Calu3 (cell line): ENCODE measurements around the gene DPP3. TPM values are rescaled to one million over a fixed set of nuclear protein-coding genes. Genes with fewer than 3 reads are reported as not detected.

ENCODE experiments used
- BruUV-seq: library from RNA; stranded (reverse); fragments of 400-500 nt; replicated peaks from 2 replicates; lab custom pipeline; 2021; lab: Mats Ljungman, UMichigan
- CTCF ChIA-PET: fragments of 300-600 bp; sonication (Branson Sonifier 250); formaldehyde crosslinking; loops from one replicate; lab custom pipeline; 2022; ENCODE audit warnings: antibody characterized with exemption; lab: Charles Lee
- DNase-seq: peaks from one replicate; pipeline ENCODE4 v3.0.0; 2022
- H3K27ac Mint-ChIP-seq: one replicate; pipeline ENCODE4 v1.8.0; 2022; ENCODE audit warnings: mixed read lengths; ENCODE audit not compliant: unreplicated experiment
- H3K27me3 Mint-ChIP-seq: one replicate; pipeline ENCODE4 v1.8.0; 2022; ENCODE audit warnings: mixed read lengths; ENCODE audit not compliant: unreplicated experiment
- H3K36me3 Mint-ChIP-seq: one replicate; pipeline ENCODE4 v1.8.0; 2022; ENCODE audit warnings: mild to moderate bottlenecking, moderate library complexity, mixed read lengths; ENCODE audit not compliant: insufficient read depth, unreplicated experiment
- H3K4me1 Mint-ChIP-seq: one replicate; pipeline ENCODE4 v1.8.0; 2022; ENCODE audit warnings: mild to moderate bottlenecking, low read depth, mixed read lengths; ENCODE audit not compliant: unreplicated experiment
- H3K4me3 Mint-ChIP-seq: one replicate; pipeline ENCODE4 v1.8.0; 2022; ENCODE audit warnings: mild to moderate bottlenecking, low read depth, moderate library complexity, mixed read lengths; ENCODE audit not compliant: unreplicated experiment
- H3K9me3 Mint-ChIP-seq: one replicate; pipeline ENCODE4 v1.8.0; 2022; ENCODE audit warnings: low read depth, mixed read lengths; ENCODE audit not compliant: unreplicated experiment
- intact Hi-C: fragments of 100-400 bp; cut with micrococcal nuclease; formaldehyde crosslinking; loops from one replicate; pipeline ENCODE4 v1.10.0; 2022; ENCODE audit not compliant: unreplicated experiment
- total RNA-seq: library from RNA; stranded (reverse); gene quantifications from 2 replicates; pipeline ENCODE4 v1.2.3, GENCODE V29; 2022
- TF ChIP-seq, protein P1 (sequence below): fragments of 200-600 bp; IDR thresholded peaks from one replicate; pipeline ENCODE4 v1.8.0; 2022; ENCODE audit warnings: antibody characterized with exemption; ENCODE audit not compliant: unreplicated experiment

The DPP3 gene
- total RNA-seq, 1 experiment from 2014 or later, result 57.4 TPM

DNA sequence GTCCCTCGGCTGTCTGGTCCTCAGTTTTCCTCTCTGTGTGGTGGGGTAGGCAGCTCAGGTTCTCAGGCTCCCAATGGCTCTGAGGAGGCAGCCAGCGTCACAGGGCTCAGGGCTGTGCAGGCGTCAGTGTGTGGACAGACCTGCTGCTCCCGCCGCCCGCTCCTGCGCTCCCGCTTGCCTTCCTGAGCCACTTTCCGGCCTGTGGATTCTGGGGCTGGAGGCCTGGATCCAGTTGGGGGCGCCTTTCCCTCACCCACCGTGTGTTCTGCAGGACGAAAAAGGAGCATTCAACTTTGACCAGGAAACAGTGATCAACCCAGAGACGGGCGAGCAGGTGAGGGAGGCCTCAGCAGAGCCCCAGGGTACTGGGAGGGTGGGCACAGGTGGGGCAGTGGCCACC lies 14.7 kb downstream of the DPP3 start:
- no TSS peak for BruUV-seq
- TF ChIP-seq, protein P1, sequence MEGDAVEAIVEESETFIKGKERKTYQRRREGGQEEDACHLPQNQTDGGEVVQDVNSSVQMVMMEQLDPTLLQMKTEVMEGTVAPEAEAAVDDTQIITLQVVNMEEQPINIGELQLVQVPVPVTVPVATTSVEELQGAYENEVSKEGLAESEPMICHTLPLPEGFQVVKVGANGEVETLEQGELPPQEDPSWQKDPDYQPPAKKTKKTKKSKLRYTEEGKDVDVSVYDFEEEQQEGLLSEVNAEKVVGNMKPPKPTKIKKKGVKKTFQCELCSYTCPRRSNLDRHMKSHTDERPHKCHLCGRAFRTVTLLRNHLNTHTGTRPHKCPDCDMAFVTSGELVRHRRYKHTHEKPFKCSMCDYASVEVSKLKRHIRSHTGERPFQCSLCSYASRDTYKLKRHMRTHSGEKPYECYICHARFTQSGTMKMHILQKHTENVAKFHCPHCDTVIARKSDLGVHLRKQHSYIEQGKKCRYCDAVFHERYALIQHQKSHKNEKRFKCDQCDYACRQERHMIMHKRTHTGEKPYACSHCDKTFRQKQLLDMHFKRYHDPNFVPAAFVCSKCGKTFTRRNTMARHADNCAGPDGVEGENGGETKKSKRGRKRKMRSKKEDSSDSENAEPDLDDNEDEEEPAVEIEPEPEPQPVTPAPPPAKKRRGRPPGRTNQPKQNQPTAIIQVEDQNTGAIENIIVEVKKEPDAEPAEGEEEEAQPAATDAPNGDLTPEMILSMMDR, result no peak
- Mint-ChIP-seq H3K4me3 (no peak overlapping the region), H3K27ac (no peak overlapping the region), H3K9me3 (no peaks in the 10 kb centered on the region), H3K36me3 (peaks cover 35% of the 10 kb centered on the region), H3K4me1 (no peaks in the 10 kb centered on the region), H3K27me3 (no peaks in the 10 kb centered on the region)
- intact Hi-C loops, result no loop called here
- DNase-seq, result no peak
- CTCF ChIA-PET, result interaction anchor here (0.6 kb wide), 2 partner anchors 21 to 703 kb away, joined by 3 read pairs; no protein-coding TSS in a partner anchor

DNA sequence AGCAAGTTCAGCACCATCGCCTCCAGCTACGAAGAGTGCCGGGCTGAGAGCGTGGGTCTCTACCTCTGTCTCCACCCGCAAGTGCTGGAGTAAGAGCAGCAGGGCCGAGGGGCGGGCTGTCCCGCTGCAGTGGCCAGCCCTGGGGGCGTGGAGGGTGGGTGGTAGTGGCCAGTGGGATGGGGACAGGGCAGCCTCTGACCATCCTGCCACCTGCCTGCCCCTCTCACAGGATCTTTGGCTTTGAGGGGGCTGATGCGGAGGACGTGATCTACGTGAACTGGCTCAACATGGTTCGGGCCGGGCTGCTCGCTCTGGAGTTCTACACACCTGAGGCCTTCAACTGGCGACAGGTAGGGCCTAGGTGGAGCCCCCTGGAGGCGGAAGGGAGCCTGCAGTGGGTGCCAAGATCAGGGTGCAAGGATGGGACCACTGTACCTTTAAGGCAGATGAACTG lies 15.2 kb downstream of the DPP3 start:
- H3K9me3 Mint-ChIP-seq, result no peaks in the 10 kb centered on the region
- no peaks in the 10 kb centered on the region for H3K4me1 Mint-ChIP-seq
- CTCF ChIA-PET, result no interaction called here
- H3K4me3 Mint-ChIP-seq, result no peak overlapping the region
- no peaks in the 10 kb centered on the region for H3K27me3 Mint-ChIP-seq
- TF ChIP-seq, protein P1, result no peak
- intact Hi-C loops, result no loop called here
- H3K27ac Mint-ChIP-seq, result no peak overlapping the region
- peak; percentile 15 for DNase-seq
- no TSS peak for BruUV-seq
- peaks cover 37% of the 10 kb centered on the region for H3K36me3 Mint-ChIP-seq

DNA sequence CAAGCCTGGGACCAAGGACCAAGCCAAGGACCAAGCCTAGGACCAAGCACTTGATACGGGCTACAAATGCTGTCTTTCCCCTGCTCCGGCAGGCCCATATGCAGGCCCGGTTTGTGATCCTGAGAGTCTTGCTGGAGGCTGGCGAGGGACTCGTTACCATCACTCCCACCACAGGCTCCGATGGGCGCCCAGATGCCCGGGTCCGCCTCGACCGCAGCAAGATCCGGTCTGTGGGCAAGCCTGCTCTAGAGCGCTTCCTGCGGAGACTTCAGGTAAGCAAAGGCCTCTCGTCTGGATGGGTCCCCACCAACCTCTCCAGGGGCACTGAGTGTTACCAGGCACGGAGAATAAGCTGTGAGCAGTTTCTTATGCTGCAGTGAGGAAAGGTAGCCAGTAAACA lies 17.0 kb downstream of the DPP3 start:
- Mint-ChIP-seq H3K27me3 (no peaks in the 10 kb centered on the region), H3K4me1 (no peaks in the 10 kb centered on the region), H3K4me3 (no peak overlapping the region), H3K36me3 (peaks cover 35% of the 10 kb centered on the region), H3K27ac (no peak overlapping the region), H3K9me3 (no peaks in the 10 kb centered on the region)
- TF ChIP-seq, protein P1, result no peak
- CTCF ChIA-PET, result no interaction called here
- no peak for DNase-seq
- BruUV-seq, result no TSS peak
- intact Hi-C loops, result no loop called here

DNA sequence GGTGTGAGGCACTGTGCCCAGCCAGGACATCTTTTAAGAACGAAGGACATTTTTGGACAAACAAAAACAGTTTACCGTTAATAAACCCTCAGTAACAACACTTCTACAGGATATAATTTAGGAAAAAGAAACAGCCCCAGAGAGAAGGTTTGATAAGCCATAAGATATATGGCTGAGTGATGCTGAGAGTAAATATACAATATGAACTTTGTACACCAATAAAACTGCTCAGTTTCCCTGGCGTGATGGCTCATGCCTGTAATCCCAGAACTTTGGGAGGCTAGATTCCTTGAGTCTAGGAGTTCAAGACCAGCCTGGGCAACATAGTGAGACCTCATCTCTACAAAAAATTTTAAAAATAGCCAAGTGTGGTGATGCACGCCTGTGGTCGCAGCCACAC lies 18.3 kb downstream of the DPP3 start:
- no peak overlapping the region for H3K27ac Mint-ChIP-seq
- DNase-seq, result no peak
- intact Hi-C loops, result no loop called here
- H3K4me3 Mint-ChIP-seq, result no peak overlapping the region
- H3K4me1 Mint-ChIP-seq, result no peaks in the 10 kb centered on the region
- no peaks in the 10 kb centered on the region for H3K27me3 Mint-ChIP-seq
- H3K36me3 Mint-ChIP-seq, result peaks cover 29% of the 10 kb centered on the region
- CTCF ChIA-PET, result no interaction called here
- no peaks in the 10 kb centered on the region for H3K9me3 Mint-ChIP-seq
- no TSS peak for BruUV-seq
- TF ChIP-seq, protein P1, result no peak
